ENCODE results near the gene ZNF653. TPM values are rescaled to one million over a fixed set of nuclear protein-coding genes. Genes with fewer than 3 reads are reported as not detected.

Gene ZNF653
- total and polyA plus RNA-seq, 9 of the 15 experiments (the other 6 are each of a cell fraction or from before 2014, with no cell fraction given): 1.6 to 8.0 (median 4.2) TPM; not detected in 2

DNA sequence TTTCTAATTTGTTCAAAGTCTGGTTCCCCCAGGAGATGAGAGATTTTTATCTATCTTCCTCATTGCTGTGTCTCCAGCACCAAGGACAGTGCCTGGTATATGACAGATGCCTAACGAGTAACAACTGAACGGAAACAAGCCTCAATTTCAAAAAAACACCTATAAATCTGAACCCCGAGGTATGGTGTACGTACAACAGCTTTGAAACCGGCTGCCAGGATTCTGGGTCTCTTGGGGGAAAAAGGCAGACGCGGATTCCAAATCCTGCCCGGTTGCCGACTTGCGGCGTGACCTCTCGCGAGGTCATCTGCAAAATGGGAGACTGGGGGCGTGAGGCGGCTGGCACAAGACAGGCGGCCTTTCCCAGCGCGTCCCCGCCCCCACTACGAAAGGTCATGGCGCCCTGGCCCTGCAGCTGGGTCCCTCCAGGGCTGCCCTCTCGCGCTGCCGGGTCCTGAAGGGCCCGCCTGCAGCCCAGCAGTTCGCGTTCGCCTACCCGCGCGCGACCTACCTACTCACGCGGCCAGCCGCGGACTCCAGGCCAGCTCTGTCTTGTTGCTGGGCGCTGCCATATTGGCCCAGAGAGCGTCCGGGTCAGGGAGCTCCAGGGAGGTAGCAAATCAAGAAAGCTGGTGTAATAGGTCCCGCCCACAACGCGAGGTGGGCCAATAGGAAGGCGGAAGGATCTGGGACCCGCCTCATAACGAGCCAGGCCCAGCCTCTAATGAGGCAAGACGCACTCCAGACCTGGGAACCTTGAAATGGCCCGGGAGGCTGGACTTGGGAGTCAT is 23.1 kb upstream of the ZNF653 start, which contains the start of gene ECSIT (continued):
- TF ChIP-seq, protein P1, sequence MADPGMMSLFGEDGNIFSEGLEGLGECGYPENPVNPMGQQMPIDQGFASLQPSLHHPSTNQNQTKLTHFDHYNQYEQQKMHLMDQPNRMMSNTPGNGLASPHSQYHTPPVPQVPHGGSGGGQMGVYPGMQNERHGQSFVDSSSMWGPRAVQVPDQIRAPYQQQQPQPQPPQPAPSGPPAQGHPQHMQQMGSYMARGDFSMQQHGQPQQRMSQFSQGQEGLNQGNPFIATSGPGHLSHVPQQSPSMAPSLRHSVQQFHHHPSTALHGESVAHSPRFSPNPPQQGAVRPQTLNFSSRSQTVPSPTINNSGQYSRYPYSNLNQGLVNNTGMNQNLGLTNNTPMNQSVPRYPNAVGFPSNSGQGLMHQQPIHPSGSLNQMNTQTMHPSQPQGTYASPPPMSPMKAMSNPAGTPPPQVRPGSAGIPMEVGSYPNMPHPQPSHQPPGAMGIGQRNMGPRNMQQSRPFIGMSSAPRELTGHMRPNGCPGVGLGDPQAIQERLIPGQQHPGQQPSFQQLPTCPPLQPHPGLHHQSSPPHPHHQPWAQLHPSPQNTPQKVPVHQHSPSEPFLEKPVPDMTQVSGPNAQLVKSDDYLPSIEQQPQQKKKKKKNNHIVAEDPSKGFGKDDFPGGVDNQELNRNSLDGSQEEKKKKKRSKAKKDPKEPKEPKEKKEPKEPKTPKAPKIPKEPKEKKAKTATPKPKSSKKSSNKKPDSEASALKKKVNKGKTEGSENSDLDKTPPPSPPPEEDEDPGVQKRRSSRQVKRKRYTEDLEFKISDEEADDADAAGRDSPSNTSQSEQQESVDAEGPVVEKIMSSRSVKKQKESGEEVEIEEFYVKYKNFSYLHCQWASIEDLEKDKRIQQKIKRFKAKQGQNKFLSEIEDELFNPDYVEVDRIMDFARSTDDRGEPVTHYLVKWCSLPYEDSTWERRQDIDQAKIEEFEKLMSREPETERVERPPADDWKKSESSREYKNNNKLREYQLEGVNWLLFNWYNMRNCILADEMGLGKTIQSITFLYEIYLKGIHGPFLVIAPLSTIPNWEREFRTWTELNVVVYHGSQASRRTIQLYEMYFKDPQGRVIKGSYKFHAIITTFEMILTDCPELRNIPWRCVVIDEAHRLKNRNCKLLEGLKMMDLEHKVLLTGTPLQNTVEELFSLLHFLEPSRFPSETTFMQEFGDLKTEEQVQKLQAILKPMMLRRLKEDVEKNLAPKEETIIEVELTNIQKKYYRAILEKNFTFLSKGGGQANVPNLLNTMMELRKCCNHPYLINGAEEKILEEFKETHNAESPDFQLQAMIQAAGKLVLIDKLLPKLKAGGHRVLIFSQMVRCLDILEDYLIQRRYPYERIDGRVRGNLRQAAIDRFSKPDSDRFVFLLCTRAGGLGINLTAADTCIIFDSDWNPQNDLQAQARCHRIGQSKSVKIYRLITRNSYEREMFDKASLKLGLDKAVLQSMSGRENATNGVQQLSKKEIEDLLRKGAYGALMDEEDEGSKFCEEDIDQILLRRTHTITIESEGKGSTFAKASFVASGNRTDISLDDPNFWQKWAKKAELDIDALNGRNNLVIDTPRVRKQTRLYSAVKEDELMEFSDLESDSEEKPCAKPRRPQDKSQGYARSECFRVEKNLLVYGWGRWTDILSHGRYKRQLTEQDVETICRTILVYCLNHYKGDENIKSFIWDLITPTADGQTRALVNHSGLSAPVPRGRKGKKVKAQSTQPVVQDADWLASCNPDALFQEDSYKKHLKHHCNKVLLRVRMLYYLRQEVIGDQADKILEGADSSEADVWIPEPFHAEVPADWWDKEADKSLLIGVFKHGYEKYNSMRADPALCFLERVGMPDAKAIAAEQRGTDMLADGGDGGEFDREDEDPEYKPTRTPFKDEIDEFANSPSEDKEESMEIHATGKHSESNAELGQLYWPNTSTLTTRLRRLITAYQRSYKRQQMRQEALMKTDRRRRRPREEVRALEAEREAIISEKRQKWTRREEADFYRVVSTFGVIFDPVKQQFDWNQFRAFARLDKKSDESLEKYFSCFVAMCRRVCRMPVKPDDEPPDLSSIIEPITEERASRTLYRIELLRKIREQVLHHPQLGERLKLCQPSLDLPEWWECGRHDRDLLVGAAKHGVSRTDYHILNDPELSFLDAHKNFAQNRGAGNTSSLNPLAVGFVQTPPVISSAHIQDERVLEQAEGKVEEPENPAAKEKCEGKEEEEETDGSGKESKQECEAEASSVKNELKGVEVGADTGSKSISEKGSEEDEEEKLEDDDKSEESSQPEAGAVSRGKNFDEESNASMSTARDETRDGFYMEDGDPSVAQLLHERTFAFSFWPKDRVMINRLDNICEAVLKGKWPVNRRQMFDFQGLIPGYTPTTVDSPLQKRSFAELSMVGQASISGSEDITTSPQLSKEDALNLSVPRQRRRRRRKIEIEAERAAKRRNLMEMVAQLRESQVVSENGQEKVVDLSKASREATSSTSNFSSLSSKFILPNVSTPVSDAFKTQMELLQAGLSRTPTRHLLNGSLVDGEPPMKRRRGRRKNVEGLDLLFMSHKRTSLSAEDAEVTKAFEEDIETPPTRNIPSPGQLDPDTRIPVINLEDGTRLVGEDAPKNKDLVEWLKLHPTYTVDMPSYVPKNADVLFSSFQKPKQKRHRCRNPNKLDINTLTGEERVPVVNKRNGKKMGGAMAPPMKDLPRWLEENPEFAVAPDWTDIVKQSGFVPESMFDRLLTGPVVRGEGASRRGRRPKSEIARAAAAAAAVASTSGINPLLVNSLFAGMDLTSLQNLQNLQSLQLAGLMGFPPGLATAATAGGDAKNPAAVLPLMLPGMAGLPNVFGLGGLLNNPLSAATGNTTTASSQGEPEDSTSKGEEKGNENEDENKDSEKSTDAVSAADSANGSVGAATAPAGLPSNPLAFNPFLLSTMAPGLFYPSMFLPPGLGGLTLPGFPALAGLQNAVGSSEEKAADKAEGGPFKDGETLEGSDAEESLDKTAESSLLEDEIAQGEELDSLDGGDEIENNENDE (IDR thresholded peaks at IDR 0.05; ENCODE audit: low read depth, low read length): no peak
- TF ChIP-seq, protein P2, sequence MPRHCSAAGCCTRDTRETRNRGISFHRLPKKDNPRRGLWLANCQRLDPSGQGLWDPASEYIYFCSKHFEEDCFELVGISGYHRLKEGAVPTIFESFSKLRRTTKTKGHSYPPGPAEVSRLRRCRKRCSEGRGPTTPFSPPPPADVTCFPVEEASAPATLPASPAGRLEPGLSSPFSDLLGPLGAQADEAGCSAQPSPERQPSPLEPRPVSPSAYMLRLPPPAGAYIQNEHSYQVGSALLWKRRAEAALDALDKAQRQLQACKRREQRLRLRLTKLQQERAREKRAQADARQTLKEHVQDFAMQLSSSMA (CRISPR knock-in tag; IDR thresholded peaks at IDR 0.05): no peak
- TF ChIP-seq ZNF174 (CRISPR knock-in tag; IDR thresholded peaks at IDR 0.05): no peak
- no peak for TF ChIP-seq ZNF717 (CRISPR knock-in tag; IDR thresholded peaks at IDR 0.05)
- TF ChIP-seq KAT8 (IDR thresholded peaks at IDR 0.05; ENCODE audit: low read depth): peak; percentile 41; the same call in 1 of the 2 replicates
- no peak for TF ChIP-seq MCM2 (IDR thresholded peaks at IDR 0.05; ENCODE audit: low read depth)
- TF ChIP-seq, protein P3, sequence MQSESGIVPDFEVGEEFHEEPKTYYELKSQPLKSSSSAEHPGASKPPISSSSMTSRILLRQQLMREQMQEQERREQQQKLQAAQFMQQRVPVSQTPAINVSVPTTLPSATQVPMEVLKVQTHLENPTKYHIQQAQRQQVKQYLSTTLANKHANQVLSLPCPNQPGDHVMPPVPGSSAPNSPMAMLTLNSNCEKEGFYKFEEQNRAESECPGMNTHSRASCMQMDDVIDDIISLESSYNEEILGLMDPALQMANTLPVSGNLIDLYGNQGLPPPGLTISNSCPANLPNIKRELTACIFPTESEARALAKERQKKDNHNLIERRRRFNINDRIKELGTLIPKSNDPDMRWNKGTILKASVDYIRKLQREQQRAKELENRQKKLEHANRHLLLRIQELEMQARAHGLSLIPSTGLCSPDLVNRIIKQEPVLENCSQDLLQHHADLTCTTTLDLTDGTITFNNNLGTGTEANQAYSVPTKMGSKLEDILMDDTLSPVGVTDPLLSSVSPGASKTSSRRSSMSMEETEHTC (IDR thresholded peaks at IDR 0.05): no peak
- TF ChIP-seq, protein P4, sequence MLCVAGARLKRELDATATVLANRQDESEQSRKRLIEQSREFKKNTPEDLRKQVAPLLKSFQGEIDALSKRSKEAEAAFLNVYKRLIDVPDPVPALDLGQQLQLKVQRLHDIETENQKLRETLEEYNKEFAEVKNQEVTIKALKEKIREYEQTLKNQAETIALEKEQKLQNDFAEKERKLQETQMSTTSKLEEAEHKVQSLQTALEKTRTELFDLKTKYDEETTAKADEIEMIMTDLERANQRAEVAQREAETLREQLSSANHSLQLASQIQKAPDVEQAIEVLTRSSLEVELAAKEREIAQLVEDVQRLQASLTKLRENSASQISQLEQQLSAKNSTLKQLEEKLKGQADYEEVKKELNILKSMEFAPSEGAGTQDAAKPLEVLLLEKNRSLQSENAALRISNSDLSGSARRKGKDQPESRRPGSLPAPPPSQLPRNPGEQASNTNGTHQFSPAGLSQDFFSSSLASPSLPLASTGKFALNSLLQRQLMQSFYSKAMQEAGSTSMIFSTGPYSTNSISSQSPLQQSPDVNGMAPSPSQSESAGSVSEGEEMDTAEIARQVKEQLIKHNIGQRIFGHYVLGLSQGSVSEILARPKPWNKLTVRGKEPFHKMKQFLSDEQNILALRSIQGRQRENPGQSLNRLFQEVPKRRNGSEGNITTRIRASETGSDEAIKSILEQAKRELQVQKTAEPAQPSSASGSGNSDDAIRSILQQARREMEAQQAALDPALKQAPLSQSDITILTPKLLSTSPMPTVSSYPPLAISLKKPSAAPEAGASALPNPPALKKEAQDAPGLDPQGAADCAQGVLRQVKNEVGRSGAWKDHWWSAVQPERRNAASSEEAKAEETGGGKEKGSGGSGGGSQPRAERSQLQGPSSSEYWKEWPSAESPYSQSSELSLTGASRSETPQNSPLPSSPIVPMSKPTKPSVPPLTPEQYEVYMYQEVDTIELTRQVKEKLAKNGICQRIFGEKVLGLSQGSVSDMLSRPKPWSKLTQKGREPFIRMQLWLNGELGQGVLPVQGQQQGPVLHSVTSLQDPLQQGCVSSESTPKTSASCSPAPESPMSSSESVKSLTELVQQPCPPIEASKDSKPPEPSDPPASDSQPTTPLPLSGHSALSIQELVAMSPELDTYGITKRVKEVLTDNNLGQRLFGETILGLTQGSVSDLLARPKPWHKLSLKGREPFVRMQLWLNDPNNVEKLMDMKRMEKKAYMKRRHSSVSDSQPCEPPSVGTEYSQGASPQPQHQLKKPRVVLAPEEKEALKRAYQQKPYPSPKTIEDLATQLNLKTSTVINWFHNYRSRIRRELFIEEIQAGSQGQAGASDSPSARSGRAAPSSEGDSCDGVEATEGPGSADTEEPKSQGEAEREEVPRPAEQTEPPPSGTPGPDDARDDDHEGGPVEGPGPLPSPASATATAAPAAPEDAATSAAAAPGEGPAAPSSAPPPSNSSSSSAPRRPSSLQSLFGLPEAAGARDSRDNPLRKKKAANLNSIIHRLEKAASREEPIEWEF (CRISPR knock-in tag; IDR thresholded peaks at IDR 0.05): no peak

All from K562 (cell line).